Prostate gland (tissue), 2 donors: ENCODE measurements around the gene GPR17. TPM values are rescaled to one million over a fixed set of nuclear protein-coding genes. Genes with fewer than 3 reads are reported as not detected.

Source experiments
- DNase-seq: peaks from one replicate; pipeline ENCODE4 v3.0.0-alpha.2; 2019; ENCODE audit warnings: low spot score
- H3K27ac ChIP-seq, 2 donors: fragments of 200-600 bp; sonication (generic); 2 replicates each; pipeline ENCODE4 v1.5.1; 2017 to 2019
- H3K27me3 ChIP-seq: fragments of 200-600 bp; sonication (generic); replicated peaks from 2 replicates; pipeline ENCODE4 v1.5.1; 2019; ENCODE audit not compliant: insufficient read depth
- H3K36me3 ChIP-seq, 2 donors: fragments of 200-600 bp; sonication (generic); 1 replicate in 1 of 2; 2 replicates in 1 of 2; pipeline versions ENCODE4 v1.5.1 to v1.8.1; 2017 to 2019
- H3K4me1 ChIP-seq: fragments of 200-600 bp; sonication (generic); replicated peaks from 2 replicates; pipeline ENCODE4 v1.5.1; 2019
- H3K4me3 ChIP-seq, 2 donors: fragments of 200-600 bp; sonication (generic); 2 replicates each; pipeline ENCODE4 v1.5.1; 2017 to 2019
- H3K9me3 ChIP-seq: fragments of 200-600 bp; sonication (generic); 2 replicates; pipeline ENCODE4 v1.5.1; 2017
- CTCF ChIP-seq, 4 experiments: fragments of 200-600 bp in 2 of 4; fragments of 450-650 bp in 2 of 4; sonication (generic) in 2 of 4; IDR thresholded peaks; 1 replicate in 3 of 4; 2 replicates in 1 of 4; pipeline ENCODE4 v1.5.1; 2016 to 2019; ENCODE audit warnings: antibody characterized with exemption in 4 of 4, mild to moderate bottlenecking in 2 of 4, moderate library complexity in 2 of 4
- POLR2A ChIP-seq: fragments of 450-650 bp; IDR thresholded peaks from one replicate; pipeline ENCODE4 v1.6.1; 2016; ENCODE audit warnings: antibody characterized with exemption, mild to moderate bottlenecking
- POLR2AphosphoS5 ChIP-seq: sonication (generic); formaldehyde crosslinking; IDR thresholded peaks from one replicate; pipeline ENCODE4 v1.6.1; 2017; ENCODE audit warnings: antibody characterized with exemption
- WGBS: methylation state at CpG from one replicate; pipeline ENCODE4 v1.1.5; 2018; 5-methylcytosine and 5-hydroxymethylcytosine counted together
- intact Hi-C: fragments of 100-400 bp; cut with DNase I; formaldehyde crosslinking; loops from one replicate; pipeline ENCODE4 v1.14.2; 2022
- total RNA-seq, 2 donors: library from RNA; depleted of rRNA; stranded (reverse); fragments of >200 nt; gene quantifications; one replicate each; pipeline ENCODE4 v1.1.0, GENCODE V29; 2016

The GPR17 gene
- total RNA-seq, 2 donors from 2014 or later: not detected

DNA sequence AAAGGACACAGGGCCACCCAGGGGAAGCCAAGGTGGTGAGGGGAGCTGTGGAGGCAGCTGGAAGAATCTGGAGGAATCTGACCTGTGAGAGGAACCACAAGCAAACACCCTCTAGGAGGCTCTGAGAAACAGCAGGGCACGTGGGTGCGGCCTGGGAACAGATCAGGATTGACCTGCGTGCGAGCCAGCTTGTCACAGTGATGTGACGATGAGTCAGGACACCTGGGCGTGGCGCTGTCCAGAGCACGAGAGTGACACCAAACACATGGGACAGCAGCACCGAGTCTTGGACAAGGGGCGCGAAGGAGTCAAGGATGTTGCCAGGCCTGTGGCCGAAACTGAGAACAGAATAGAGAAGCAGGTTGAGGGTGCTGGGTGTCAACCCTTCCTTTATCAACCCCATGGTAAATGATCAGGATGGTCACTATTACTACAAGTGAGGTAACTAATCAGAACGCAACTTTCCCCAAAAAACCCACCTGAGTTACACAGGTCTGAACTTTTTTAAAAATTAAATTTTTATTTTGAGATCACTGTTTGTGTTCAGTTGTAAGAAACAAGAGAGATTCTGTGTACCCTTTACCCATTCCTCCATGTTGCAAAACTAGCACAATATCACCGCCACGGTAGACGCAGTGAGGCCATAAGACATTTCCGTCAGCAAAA lies 54.7 kb downstream of the GPR17 start:
- Histone ChIP-seq H3K4me1 (peaks cover 12% of the 10 kb centered on the region), H3K4me3 (peak overlapping the region; percentile 54 to 73), H3K36me3 (no peaks in the 10 kb centered on the region), H3K27me3 (peaks cover 1% of the 10 kb centered on the region), H3K9me3 (no peaks in the 10 kb centered on the region), H3K27ac (peak overlapping the region; percentile 87 to 93)
- WGBS: 52% methylated on average over 17 of the region's 17 CpGs
- no peak for TF ChIP-seq POLR2A
- no peak for TF ChIP-seq POLR2AphosphoS5
- TF ChIP-seq CTCF (IDR thresholded peaks at IDR 0.05): no peak
- intact Hi-C loops: no loop called here
- no peak for DNase-seq

DNA sequence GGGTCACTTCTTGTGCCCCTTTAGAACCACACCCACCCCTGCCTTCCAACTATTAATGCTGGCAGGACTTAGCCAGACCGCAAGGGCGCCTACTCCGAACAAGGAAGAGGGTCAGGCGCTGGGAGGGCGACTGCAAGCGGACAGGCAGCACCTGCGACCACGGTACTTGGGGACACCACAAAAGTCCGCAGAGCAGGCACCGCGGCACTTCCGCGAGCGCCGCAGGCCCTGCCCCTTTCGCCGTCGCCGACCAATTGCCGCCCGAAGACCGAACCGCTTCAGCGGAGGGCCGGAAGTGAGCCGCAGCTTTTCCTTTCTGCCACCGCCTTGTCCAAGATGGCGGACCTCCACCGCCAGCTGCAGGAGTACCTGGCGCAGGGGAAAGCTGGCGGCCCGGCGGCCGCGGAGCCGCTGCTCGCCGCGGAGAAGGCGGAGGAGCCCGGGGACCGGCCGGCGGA lies 55.3 kb downstream of the GPR17 start, which contains the start of gene SFT2D3:
Gene SFT2D3 (plus strand): TSS at position 305 of the 458 bp plus-strand sequence. CDS start 32 bp downstream, at position 337.
- intact Hi-C loops: no loop called here
- Histone ChIP-seq H3K36me3 (no peaks in the 10 kb centered on the region), H3K4me1 (peaks cover 12% of the 10 kb centered on the region), H3K27me3 (no peaks in the 10 kb centered on the region), H3K9me3 (no peaks in the 10 kb centered on the region), H3K27ac (peak within 1 kb of the TSS; percentile 87 to 93), H3K4me3 (peak within 1 kb of the TSS; percentile 54 to 73)
- TF ChIP-seq POLR2AphosphoS5: peak; percentile 85
- TF ChIP-seq CTCF (IDR thresholded peaks at IDR 0.05): peak in 1 of 4 experiments; percentile 7
- TF ChIP-seq POLR2A: peak; percentile 79
- 2% methylated on average over 36 of the region's 44 CpGs for WGBS
- peak; percentile 91 for DNase-seq

GRCh38 chr2:127701651-127702394 lies 55.9 kb downstream of the GPR17 start:
- intact Hi-C loops: no loop called here
- Histone ChIP-seq H3K9me3 (no peaks in the 10 kb centered on the region), H3K27me3 (no peaks in the 10 kb centered on the region), H3K4me1 (peaks cover 12% of the 10 kb centered on the region), H3K27ac (peak overlapping the region; percentile 87 to 93), H3K36me3 (no peaks in the 10 kb centered on the region), H3K4me3 (peak overlapping the region; percentile 54 to 73)
- TF ChIP-seq POLR2AphosphoS5 (peak; percentile 14), POLR2A (peak; percentile 28), CTCF (IDR thresholded peaks at IDR 0.05) (peak in 2 of 4 experiments; percentile 20 to 38)
- WGBS: under 1% methylated on average over 34 of the region's 108 CpGs
- DNase-seq: peak; percentile 46

Other genes starting within 250 kb of the GPR17 start
- not detected for gene PROC, start 227.7 kb upstream of the GPR17 start, total RNA-seq
- 10 to 100 TPM; 36.6 to 42.3 TPM for gene IWS1, start 119.7 kb upstream of the GPR17 start, total RNA-seq
- 1 to 10 TPM in 1 of 2 donors, not detected in 1; 1.4 TPM for gene MYO7B, start 110.5 kb upstream of the GPR17 start, total RNA-seq
- 10 to 100 TPM; 31.9 to 63.2 TPM for gene LIMS2, start 29.4 kb downstream of the GPR17 start, total RNA-seq
- gene SFT2D3, start 55.3 kb downstream of the GPR17 start, total RNA-seq: 10 to 100 TPM; 14.8 to 22.2 TPM
- 10 to 100 TPM; 25.4 to 41.9 TPM for gene WDR33, start 165.0 kb downstream of the GPR17 start, total RNA-seq
- gene POLR2D, start 212.0 kb downstream of the GPR17 start, total RNA-seq: 10 to 100 TPM; 16.0 to 33.3 TPM
- 10 to 100 TPM in 1 of 2 donors, 1 to 10 TPM in 1; 9.9 to 29.6 TPM for gene AMMECR1L, start 239.8 kb downstream of the GPR17 start, total RNA-seq